ENCODE results near the gene DLG5. TPM values are rescaled to one million over a fixed set of nuclear protein-coding genes. Genes with fewer than 3 reads are reported as not detected.

Gene DLG5
- total and polyA plus RNA-seq, 9 of the 15 experiments (the other 6 are each of a cell fraction or from before 2014, with no cell fraction given) = 1.4 to 26.8 (median 11.2) TPM

GRCh38 chr10:77925410-77925794 is 1.2 kb downstream of the DLG5 start (continued):
- TF ChIP-seq SP2 (IDR thresholded peaks at IDR 0.05; ENCODE audit: extremely low read depth, low read depth, low read length, poor library complexity, severe bottlenecking) = no peak
- no peak for TF ChIP-seq MTA1 (IDR thresholded peaks at IDR 0.05; ENCODE audit: borderline replicate concordance)
- no peak for TF ChIP-seq KHSRP (IDR thresholded peaks at IDR 0.05)
- no peak for TF ChIP-seq EP400 (IDR thresholded peaks at IDR 0.05)
- no peak for TF ChIP-seq PTRF (tag; IDR thresholded peaks at IDR 0.05)
- TF ChIP-seq ZNF41 (CRISPR knock-in tag; conservative IDR thresholded peaks at IDR 0.05) = no peak
- peak; percentile 46; the same call in 1 of the 2 replicates for TF ChIP-seq HMBOX1 (IDR thresholded peaks at IDR 0.05)
- TF ChIP-seq HMG20B (CRISPR knock-in tag; IDR thresholded peaks at IDR 0.05) = no peak
- TF ChIP-seq ZNF592 (IDR thresholded peaks at IDR 0.05) = peak; percentile 56
- no peak for TF ChIP-seq ZNF23 (CRISPR knock-in tag; IDR thresholded peaks at IDR 0.05)
- TF ChIP-seq ZBTB43 (CRISPR knock-in tag; IDR thresholded peaks at IDR 0.05) = no peak
- TF ChIP-seq RFX7 (CRISPR knock-in tag; IDR thresholded peaks at IDR 0.05) = 0 out of 2 replicates have a peak, but pooled peaks have one; percentile 19
- TF ChIP-seq RCOR1 (IDR thresholded peaks at IDR 0.05; ENCODE audit: borderline replicate concordance in 1 of 2, low read depth in 2 of 2, low read length in 2 of 2) = peak in 1 of 2 experiments; percentile 94; a peak in 2 of 4 replicates
- no peak for TF ChIP-seq ZNF717 (CRISPR knock-in tag; IDR thresholded peaks at IDR 0.05)
- no peak for TF ChIP-seq HNRNPH1 (optimal IDR thresholded peaks at IDR 0.05; ENCODE audit: low read depth, low read length)
- TF ChIP-seq GATA2 (CRISPR knock-in tag; IDR thresholded peaks at IDR 0.05) = no peak
- peak; percentile 6; the same call in 1 of the 2 replicates for TF ChIP-seq ZBTB7A (IDR thresholded peaks at IDR 0.05; ENCODE audit: borderline replicate concordance, control insufficient read depth, low read depth, low read length)
- TF ChIP-seq ZNF766 (CRISPR knock-in tag; conservative IDR thresholded peaks at IDR 0.05) = 0 out of 2 replicates have a peak, but pooled peaks have one; percentile 29
